HG02642 (cell line): ENCODE data around the gene WASL.
"Not testable (repeated sequence)": the region's sequence is repeated elsewhere in the genome, so short reads cannot be mapped to it uniquely, and the experiment has no call there.

Experiments
- ATAC-seq: cut with Tn5 transposase; IDR thresholded peaks from one replicate; pipeline ENCODE4 v1.9.1; 2021; ENCODE audit warnings: mild to moderate bottlenecking; ENCODE audit not compliant: unreplicated experiment, poor library complexity

Gene WASL

GRCh38 chr7:123637878-123638277 lies 110.9 kb downstream of the WASL start:
- no peak for ATAC-seq

- no peak for ATAC-seq
Measured at GRCh38 chr7:123637203-123637602, 111.6 kb downstream of the WASL start.

GRCh38 chr7:123635551-123636359 lies 113.0 kb downstream of the WASL start:
- no peak for ATAC-seq

GRCh38 chr7:123634011-123634573 lies 114.7 kb downstream of the WASL start:
- not testable (repeated sequence) for ATAC-seq

GRCh38 chr7:123633553-123633952 lies 115.2 kb downstream of the WASL start:
- no peak for ATAC-seq

- ATAC-seq = no peak
Measured at GRCh38 chr7:123632808-123633207, 116.0 kb downstream of the WASL start.
